ENCODE results near the gene TLNRD1.

- TF ChIP-seq CTCF (IDR thresholded peaks at IDR 0.05) (no peak), POLR2AphosphoS5 (IDR thresholded peaks at IDR 0.05) (no peak), POLR2A (IDR thresholded peaks at IDR 0.05) (no peak), EP300 (IDR thresholded peaks at IDR 0.05) (no peak)
Observed at GRCh38 chr15:81021321-81021720, 20.6 kb downstream of the TLNRD1 start.

All from upper lobe of left lung (tissue), 4 donors.